HG03095 (cell line): Measurements from ENCODE around the gene POPDC2.

Experiments used
- ATAC-seq: cut with Tn5 transposase; IDR thresholded peaks from one replicate; pipeline ENCODE4 v1.9.1; 2021; ENCODE audit warnings: moderate library complexity; ENCODE audit not compliant: unreplicated experiment

Gene POPDC2

GRCh38 chr3:119672776-119673175 lies 12.4 kb upstream of the POPDC2 start:
- no peak for ATAC-seq

- no peak for ATAC-seq
Observed at GRCh38 chr3:119669906-119670570, 9.6 kb upstream of the POPDC2 start.

- no peak for ATAC-seq
Observed at GRCh38 chr3:119665954-119666559, 5.7 kb upstream of the POPDC2 start.

- ATAC-seq, result no peak
Observed at GRCh38 chr3:119664850-119665379, 4.5 kb upstream of the POPDC2 start.

DNA sequence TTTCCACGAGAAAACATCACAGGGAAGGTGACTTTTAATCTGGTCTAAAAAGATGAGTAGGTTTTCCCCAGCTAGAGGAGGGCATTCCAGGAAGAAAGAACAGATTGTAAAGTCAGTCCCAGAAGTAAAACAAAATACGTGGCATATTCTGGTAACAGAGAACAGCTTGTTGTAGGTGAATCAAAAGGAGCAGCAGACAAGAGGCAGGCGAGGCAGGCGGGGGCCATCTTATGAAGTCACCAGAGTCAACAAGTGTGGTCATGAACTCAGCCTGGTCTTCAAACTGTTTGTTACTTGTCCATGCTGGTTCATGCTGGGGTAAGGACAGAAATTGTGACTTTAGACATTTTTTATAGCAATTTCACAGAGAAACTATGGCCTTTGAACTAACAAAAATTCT lies 4.0 kb upstream of the POPDC2 start:
- no peak for ATAC-seq

- no peak for ATAC-seq
Observed at GRCh38 chr3:119663885-119664284, 3.5 kb upstream of the POPDC2 start.

DNA sequence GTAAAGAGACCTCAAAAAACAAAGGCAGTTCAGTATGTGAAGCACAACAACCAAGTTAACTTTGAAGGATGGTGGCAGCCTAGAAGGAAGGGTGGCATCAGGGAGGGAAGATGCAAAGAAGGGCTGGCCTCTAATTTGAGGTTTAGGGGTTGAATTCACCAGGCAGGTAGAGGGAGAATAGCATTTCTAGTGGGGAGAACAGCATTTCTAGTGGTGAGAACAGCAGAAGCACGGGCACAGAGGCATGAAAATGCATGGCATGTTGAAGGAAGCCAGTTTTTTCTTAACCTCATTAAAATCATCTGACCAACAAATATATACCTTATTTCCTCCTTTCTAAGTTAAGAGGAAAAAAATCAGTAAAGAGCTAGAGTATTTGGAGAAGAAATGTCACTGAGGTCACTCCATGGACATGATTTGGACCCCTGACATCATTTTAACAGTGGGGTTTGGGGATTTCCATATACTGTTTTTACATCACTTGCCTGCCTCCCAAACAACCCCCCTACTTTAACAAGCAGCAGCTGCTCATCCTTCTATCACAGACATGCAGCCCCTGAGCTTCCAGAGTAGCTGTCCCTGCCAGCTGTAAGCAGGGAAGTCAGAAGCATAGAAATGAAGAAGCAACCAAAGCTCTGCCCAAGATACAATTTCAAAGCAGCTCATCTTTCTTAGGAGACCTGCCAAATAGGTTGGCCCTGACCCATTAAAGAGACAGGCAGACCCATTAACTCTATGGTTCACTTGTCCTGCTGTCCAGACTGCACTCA lies 2.4 kb upstream of the POPDC2 start:
- no peak for ATAC-seq

GRCh38 chr3:119659606-119660291 lies 640 bp downstream of the POPDC2 start:
- ATAC-seq, result no peak

- ATAC-seq, result no peak
Observed at GRCh38 chr3:119658994-119659393, 1.4 kb downstream of the POPDC2 start.

DNA sequence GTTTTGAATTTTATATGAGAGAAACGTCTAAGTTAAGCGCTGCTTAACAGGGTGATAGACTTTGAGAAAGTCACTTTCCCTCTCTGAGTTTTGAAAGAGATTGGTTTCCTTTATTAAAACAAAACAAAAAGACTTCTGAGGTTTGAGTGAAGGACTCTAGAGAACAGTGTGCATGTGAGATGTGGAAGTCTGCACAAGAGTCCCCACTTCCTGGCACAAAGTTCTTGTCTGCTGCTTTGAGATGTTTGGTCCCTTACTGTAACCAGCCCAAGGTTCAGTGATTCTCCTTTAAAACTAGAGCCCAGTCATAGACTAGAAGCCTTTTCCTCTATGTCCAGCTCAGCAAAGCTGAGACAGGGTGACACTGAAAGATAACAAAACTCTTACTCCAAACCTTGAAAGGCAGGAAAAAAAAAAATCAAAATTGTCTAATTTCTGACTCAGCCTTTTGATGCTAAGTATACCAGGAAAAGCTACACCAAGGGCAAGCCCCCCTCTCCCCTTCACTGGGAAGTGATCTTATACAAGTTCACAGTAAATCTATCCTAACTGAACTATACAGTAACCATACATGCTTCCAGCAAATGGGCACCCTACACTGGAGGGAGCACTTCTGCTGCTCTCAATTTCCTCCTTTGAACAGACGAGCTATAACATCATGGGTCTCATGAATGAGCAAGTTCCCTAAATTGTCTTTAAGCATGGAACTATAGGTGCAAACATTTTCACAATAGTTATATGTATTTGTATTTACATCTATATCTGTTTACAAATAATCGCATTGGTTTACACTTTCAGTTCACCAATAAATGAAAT lies 2.3 kb downstream of the POPDC2 start:
- no peak for ATAC-seq

DNA sequence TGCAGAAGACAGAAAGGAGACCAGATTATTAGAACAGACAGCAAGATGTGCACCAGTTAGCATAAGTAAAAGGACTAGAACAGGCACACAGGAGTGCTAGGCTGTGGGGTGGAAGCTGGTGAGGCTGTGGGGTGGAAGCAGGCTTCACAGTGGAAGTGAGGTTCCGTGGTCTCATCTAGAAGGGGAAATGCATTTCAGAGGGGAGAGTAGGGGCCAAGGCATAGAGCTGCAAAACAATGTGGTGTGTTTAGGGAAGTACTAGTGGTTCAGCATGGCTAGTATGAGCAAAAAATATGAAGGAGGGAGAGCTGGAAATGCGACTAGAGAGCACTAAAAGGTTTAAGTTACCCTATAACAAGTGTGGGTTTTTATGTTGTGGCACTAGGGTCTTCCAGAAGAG lies 6.5 kb downstream of the POPDC2 start:
- no peak for ATAC-seq

DNA sequence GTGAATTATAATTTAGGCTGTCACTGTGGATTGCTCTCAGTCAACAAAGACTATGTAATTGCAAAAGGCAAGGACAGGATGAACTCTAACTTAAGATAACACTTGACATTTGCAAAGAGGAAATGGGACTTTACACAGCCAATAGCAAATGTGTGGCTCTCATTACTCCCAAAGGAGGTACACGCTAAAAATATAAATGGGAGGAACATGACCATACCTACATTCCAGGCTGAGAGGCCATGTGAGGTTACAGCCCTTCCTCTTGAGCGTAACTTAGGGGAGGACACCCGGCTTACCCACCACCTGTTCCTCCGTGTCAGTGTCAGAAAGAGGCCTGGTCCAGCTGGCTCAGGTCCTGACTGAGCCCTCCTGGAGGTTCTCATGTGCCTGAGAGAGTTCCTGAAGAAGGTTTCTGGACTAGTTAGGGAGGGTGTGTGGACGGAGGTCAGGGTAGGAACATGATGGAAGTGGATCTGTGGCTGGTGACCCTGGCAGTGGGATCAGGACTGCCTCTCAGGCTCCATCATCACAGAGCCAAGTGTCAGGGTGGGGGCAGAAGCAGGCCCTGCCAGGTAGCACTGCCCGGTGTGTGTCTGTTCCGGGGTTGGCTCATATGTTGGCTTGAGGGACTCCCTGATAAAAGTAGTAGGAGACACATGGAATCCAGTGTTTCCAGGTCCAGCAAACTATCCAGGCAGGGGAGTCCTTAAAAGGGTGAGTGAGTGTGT lies 7.9 kb downstream of the POPDC2 start:
- ATAC-seq, result no peak

DNA sequence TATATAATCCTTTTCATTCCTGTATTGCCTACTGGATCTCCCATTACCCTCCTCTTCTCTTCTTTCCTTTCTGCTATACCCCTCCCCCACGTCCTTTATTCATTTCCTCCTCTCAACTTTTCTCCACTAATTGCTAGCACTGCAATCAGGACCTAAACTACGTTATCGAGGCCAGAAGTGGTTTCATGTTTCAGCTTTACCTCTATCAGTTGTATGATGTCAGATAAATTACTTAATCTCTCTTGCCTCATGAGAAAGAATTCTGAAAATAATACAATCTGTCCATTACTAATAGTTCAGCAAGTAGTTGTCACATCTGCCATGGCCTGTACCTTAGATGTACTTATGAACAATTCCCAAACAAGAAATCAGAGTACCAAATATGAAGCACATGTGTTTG lies 10.6 kb downstream of the POPDC2 start:
- ATAC-seq, result no peak

DNA sequence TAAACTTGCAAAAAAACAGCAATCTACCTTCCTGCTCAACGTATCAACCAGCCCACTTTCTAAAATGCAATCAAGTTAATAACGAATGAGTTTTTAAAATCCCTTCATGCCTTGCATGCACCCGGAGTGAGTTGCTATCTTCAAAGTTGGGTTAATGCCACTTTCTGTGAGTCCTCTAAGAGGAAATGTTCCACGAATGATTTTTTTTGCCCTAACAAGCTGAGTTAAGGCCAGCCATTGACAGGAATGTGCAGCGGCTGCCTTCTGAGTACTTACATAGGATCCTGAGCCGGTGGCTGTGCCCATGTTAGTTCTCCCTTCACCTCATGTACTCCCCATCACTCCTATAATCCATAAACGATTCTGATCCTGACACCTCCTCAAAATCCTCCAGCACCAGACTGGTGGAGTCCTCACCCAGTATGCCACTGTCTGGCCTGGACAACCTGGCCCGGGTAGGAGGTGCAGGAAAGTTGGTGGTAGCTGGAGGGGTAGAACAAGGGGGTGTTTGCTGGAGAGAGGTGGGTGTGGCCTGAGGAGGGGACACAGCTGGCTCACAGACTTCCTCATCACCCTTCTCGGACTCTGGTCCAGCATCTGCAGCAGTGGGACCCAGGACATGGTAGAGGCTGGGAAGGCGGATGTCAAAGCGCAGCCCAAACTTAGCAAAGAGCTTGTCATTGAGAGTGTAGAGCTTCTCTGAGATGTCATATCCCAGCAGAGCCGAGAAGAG lies 12.4 kb downstream of the POPDC2 start:
- ATAC-seq, result no peak

GRCh38 chr3:119647171-119647570 lies 13.2 kb downstream of the POPDC2 start:
- ATAC-seq, result no peak

DNA sequence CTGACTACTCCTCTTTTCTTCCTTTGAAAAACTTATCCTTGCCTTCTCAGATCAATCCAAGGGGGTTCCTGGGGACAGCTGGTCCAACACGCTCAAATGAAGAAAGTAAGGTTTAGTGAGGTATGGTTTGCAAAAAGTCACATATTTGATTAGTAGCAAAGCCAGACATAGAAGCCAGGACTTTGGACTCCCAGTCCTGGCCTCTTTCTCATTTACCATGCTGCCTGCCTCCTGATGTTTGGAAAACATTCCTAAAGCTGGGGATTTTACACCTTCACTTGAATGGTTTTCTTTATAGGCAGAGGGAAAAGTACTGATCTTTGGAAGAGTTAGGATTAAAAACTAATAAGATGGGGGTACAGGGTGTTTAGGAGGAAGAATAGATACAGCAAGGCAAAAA lies 14.6 kb downstream of the POPDC2 start:
- ATAC-seq, result no peak

GRCh38 chr3:119644481-119644880 lies 15.9 kb downstream of the POPDC2 start:
- no peak for ATAC-seq

- no peak for ATAC-seq
Observed at GRCh38 chr3:119643528-119643927, 16.9 kb downstream of the POPDC2 start.
